ENCODE data around the gene IQGAP2. TPM values are rescaled to one million over a fixed set of nuclear protein-coding genes. Genes with fewer than 3 reads are reported as not detected.

IQGAP2 gene
- total RNA-seq, 2 experiments from 2014 or later: 50.0 to 51.6 TPM

- POLR2A ChIA-PET: no interaction called here
- CTCF ChIA-PET: interaction anchor here (1.3 kb wide), 1 partner anchor 66 kb away, joined by 3 read pairs; no protein-coding TSS in a partner anchor
Observed at GRCh38 chr5:76755779-76756637, 352.9 kb downstream of the IQGAP2 start.

GRCh38 chr5:76757049-76757448, 354.0 kb downstream of the IQGAP2 start:
- ChIA-PET POLR2A (interaction anchor here (0.7 kb wide), 1 partner anchor 42 kb away, joined by 3 read pairs; no protein-coding TSS in a partner anchor), CTCF (no interaction called here)

Other genes starting within 250 kb of the IQGAP2 start
- gene F2RL2, start 220.1 kb downstream of the IQGAP2 start, total RNA-seq: not detected

Measured in activated CD8-positive, alpha-beta memory T cell treated with anti-CD3 and anti-CD28 coated beads for 36 hours (primary cell).